SJCRH30 (cell line): ENCODE measurements around the gene TBC1D22A. TPM values are rescaled to one million over a fixed set of nuclear protein-coding genes. Genes with fewer than 3 reads are reported as not detected.

Experiments used
- DNase-seq, 2 experiments: peaks; one replicate each; pipeline ENCODE4 v3.0.0-alpha.2; 2015 to 2020
- H3K27ac ChIP-seq: fragments of 250-450 bp; sonication (Bioruptor Pico); 2 replicates; pipeline ENCODE4 v1.5.1; 2020; ENCODE audit warnings: mild to moderate bottlenecking, moderate library complexity
- H3K27me3 ChIP-seq: fragments of 250-450 bp; sonication (Bioruptor Pico); 2 replicates; pipeline ENCODE4 v1.5.1; 2020; ENCODE audit warnings: mild to moderate bottlenecking, moderate library complexity
- H3K36me3 ChIP-seq: fragments of 250-450 bp; sonication (Bioruptor Pico); 2 replicates; pipeline ENCODE4 v1.5.1; 2020; ENCODE audit warnings: mild to moderate bottlenecking, moderate library complexity
- H3K4me1 ChIP-seq: fragments of 250-450 bp; sonication (Bioruptor Pico); 2 replicates; pipeline ENCODE4 v1.5.1; 2020; ENCODE audit warnings: mild to moderate bottlenecking, moderate library complexity
- H3K4me3 ChIP-seq: fragments of 250-450 bp; sonication (Bioruptor Pico); 2 replicates; pipeline ENCODE4 v1.5.1; 2020; ENCODE audit warnings: mild to moderate bottlenecking, moderate library complexity
- H3K9me3 ChIP-seq: fragments of 250-450 bp; sonication (Bioruptor Pico); replicated peaks from 2 replicates; pipeline ENCODE4 v1.5.1; 2020; ENCODE audit warnings: mild to moderate bottlenecking, moderate library complexity
- total RNA-seq: library from RNA; depleted of rRNA; stranded (reverse); fragments of >200 nt; shearing (Covaris generic); gene quantifications from 2 replicates; pipeline ENCODE4 v1.2.3, GENCODE V29; 2014

The TBC1D22A gene
- total RNA-seq, 1 experiment from 2014 or later = 8.9 TPM

DNA sequence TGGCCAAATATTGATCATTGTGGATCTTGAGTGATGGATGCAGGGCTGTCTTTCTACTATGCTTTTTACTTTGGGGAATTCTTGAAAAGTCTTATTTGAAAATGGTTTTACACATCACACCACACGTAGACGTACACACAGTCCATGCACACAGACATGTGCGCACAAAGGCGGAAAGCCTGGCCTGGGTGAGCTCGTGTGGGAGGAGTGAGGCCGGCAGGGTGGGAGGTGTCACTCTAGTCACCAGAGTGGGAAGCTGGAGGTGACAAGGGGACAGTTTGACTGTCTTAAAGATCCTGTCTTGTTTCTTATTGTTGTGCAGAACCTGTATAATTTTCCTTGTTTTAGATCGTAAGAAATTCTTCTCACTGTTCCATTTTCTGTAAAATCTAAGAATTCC lies 326.9 kb downstream of the TBC1D22A start:
- no peaks in the 10 kb centered on the region for H3K36me3 ChIP-seq
- H3K27ac ChIP-seq = no peak overlapping the region
- H3K4me1 ChIP-seq = 0 out of 2 replicates have a peak, but pooled peaks cover 6% of the 10 kb centered on the region
- H3K27me3 ChIP-seq = no peaks in the 10 kb centered on the region
- H3K4me3 ChIP-seq = no peak overlapping the region
- no peak for DNase-seq
- no peaks in the 10 kb centered on the region for H3K9me3 ChIP-seq

DNA sequence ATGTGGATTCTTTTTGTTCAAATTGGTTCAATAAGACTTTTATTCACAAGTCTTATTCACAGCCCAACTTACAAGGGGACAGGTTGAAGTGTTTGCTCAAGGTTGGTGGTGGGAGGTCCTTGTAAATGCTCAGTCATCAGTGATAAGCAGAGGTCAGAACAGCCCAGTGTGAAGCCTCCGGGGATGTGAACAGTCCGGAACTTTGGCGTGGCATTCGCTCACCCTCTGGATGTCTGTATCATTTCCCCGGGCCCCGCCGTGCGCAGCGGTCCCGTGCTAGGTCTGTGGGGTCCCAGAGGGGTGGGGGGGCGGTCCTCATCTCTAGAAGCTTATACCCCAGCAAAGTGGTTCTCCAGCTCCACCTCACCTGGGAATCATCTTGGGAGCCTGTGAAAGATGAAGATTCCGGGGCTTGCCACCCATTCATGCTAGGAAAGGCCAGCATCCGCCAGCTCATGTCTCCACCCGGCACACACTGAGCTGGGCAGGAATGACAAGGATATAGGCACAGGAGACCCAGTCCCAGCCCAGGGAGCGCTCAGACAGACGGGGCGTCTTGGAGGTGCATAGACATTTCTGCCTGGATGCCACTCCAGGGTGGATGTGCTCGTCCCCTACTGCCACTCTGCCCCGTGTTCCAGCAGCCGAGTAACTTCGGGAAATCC lies 327.5 kb downstream of the TBC1D22A start:
- Histone ChIP-seq H3K27me3 (no peaks in the 10 kb centered on the region), H3K36me3 (no peaks in the 10 kb centered on the region), H3K27ac (no peak overlapping the region), H3K9me3 (no peaks in the 10 kb centered on the region), H3K4me3 (no peak overlapping the region), H3K4me1 (0 out of 2 replicates have a peak, but pooled peaks cover 6% of the 10 kb centered on the region)
- no peak for DNase-seq

- Histone ChIP-seq H3K4me1 (0 out of 2 replicates have a peak, but pooled peaks cover 6% of the 10 kb centered on the region), H3K36me3 (no peaks in the 10 kb centered on the region), H3K27me3 (no peaks in the 10 kb centered on the region), H3K9me3 (no peaks in the 10 kb centered on the region), H3K27ac (no peak overlapping the region), H3K4me3 (no peak overlapping the region)
- DNase-seq = no peak
Observed at GRCh38 chr22:47090591-47091245, 328.3 kb downstream of the TBC1D22A start.

DNA sequence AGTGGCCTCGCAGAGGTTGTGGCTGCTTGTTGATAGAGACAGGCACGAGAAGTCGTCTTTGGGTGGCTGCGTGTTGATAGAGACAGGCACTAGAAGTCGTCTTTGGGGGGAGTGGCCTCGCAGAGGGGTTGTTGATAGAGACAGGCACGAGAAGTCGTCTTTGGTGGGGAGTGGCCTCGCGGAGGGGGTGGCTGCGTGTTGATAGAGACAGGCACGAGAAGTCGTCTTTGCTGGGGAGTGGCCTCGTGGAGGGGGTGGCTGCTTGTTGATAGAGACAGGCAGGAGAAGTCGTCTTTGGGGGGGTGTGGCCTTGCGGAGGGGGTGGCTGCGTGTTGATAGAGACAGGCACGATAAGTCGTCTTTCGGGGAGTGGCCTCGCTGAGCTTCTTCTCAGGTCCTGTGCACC lies 328.8 kb downstream of the TBC1D22A start:
- H3K4me1 ChIP-seq = 0 out of 2 replicates have a peak, but pooled peaks cover 6% of the 10 kb centered on the region
- H3K27ac ChIP-seq = no peak overlapping the region
- no peaks in the 10 kb centered on the region for H3K36me3 ChIP-seq
- no peaks in the 10 kb centered on the region for H3K9me3 ChIP-seq
- DNase-seq = no peak
- H3K27me3 ChIP-seq = no peaks in the 10 kb centered on the region
- H3K4me3 ChIP-seq = no peak overlapping the region

GRCh38 chr22:47091921-47092700 lies 329.7 kb downstream of the TBC1D22A start:
- Histone ChIP-seq H3K27ac (no peak overlapping the region), H3K4me1 (0 out of 2 replicates have a peak, but pooled peaks cover 6% of the 10 kb centered on the region), H3K4me3 (no peak overlapping the region), H3K27me3 (no peaks in the 10 kb centered on the region), H3K9me3 (no peaks in the 10 kb centered on the region), H3K36me3 (no peaks in the 10 kb centered on the region)
- no peak for DNase-seq

DNA sequence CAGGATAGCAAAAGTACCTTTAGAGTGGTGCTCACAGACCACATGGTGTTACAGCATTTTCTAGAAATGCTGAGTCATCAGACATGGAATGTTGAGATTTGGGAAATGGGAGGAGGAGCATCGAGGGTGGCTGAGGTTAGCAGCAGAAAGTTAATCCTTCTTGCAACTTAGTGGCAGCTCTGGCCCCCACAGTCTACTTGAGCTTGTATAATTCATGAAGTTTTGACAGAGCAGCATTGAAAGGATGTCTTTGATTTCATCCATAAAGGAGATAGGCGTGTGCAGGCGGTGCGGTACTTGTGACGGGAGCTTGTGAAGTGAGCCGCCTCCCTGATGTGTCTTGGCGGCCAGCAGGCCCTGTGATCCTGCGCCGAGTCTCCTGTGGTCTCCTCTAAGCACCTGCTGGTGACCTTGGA lies 330.5 kb downstream of the TBC1D22A start:
- Histone ChIP-seq H3K27ac (no peak overlapping the region), H3K9me3 (no peaks in the 10 kb centered on the region), H3K36me3 (no peaks in the 10 kb centered on the region), H3K4me3 (no peak overlapping the region), H3K27me3 (no peaks in the 10 kb centered on the region), H3K4me1 (0 out of 2 replicates have a peak, but pooled peaks cover 6% of the 10 kb centered on the region)
- peak in 1 of 2 experiments; percentile 9 for DNase-seq

- DNase-seq = no peak
- Histone ChIP-seq H3K9me3 (no peaks in the 10 kb centered on the region), H3K4me3 (no peak overlapping the region), H3K4me1 (0 out of 2 replicates have a peak, but pooled peaks cover 6% of the 10 kb centered on the region), H3K27me3 (no peaks in the 10 kb centered on the region), H3K36me3 (no peaks in the 10 kb centered on the region), H3K27ac (no peak overlapping the region)
Observed at GRCh38 chr22:47093720-47094119, 331.3 kb downstream of the TBC1D22A start.

DNA sequence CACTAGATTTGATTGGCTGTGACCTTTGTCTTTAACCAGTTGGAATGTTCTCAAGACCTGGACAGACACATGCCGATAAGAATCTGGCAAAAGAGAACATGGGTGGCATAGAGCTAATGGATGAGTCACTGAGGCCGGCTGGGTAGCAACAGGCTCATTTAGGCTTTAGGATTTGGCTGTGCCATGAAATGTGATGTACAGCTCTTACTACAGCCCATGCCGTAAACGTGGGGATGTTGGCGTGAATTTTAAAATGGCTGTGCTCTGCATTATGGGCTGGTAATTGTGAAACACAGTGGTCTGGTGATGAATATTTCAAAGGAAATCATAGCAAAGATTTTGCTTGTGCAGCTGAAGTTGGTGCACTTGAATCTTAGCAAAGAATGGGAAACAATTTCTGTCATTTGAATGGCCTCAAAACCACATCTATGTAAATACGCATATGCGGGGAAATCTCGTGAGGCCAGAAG lies 332.4 kb downstream of the TBC1D22A start:
- no peaks in the 10 kb centered on the region for H3K36me3 ChIP-seq
- no peak for DNase-seq

GRCh38 chr22:47095395-47096122 lies 333.1 kb downstream of the TBC1D22A start:
- no peak overlapping the region for H3K4me3 ChIP-seq
- H3K27ac ChIP-seq = no peak overlapping the region

More for the DNA sequence above, 332.4 kb downstream of the TBC1D22A start:
- no peaks in the 10 kb centered on the region for H3K9me3 ChIP-seq
- H3K4me1 ChIP-seq = 0 out of 2 replicates have a peak, but pooled peaks cover 6% of the 10 kb centered on the region
- H3K27ac ChIP-seq = no peak overlapping the region
- no peak overlapping the region for H3K4me3 ChIP-seq
- no peaks in the 10 kb centered on the region for H3K27me3 ChIP-seq

DNA sequence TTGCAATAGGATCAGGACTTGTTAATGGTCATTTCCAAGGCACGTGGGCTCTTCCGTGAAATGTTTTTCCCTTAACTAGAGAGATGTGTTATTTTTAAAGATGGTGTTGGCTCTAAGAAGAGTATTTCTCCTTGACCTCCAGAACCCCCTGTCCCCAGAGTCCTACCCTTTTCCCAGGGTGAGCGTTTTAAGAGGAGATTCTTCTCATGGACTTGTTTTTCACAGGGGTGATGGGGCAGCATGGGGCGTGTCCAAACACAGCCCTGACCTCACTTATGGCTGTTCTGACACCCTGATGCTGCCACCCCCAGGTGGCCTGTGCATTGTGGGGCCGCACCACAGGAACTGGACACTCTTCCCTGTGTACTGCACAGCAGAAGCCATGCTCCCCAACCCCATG lies 335.7 kb downstream of the TBC1D22A start:
- no peaks in the 10 kb centered on the region for H3K9me3 ChIP-seq
- no peaks in the 10 kb centered on the region for H3K4me1 ChIP-seq
- DNase-seq = no peak
- H3K27ac ChIP-seq = no peak overlapping the region
- H3K27me3 ChIP-seq = no peaks in the 10 kb centered on the region
- no peak overlapping the region for H3K4me3 ChIP-seq
- H3K36me3 ChIP-seq = no peaks in the 10 kb centered on the region

More at GRCh38 chr22:47095395-47096122, 333.1 kb downstream of the TBC1D22A start:
- H3K9me3 ChIP-seq = no peaks in the 10 kb centered on the region
- no peaks in the 10 kb centered on the region for H3K27me3 ChIP-seq
- no peaks in the 10 kb centered on the region for H3K36me3 ChIP-seq
- DNase-seq = no peak
- H3K4me1 ChIP-seq = 0 out of 2 replicates have a peak, but pooled peaks cover 6% of the 10 kb centered on the region

GRCh38 chr22:47098554-47098953 lies 336.1 kb downstream of the TBC1D22A start:
- Histone ChIP-seq H3K27ac (no peak overlapping the region), H3K36me3 (no peaks in the 10 kb centered on the region), H3K27me3 (no peaks in the 10 kb centered on the region), H3K4me1 (no peaks in the 10 kb centered on the region), H3K4me3 (no peak overlapping the region), H3K9me3 (no peaks in the 10 kb centered on the region)
- DNase-seq = peak in 1 of 2 experiments; percentile 9

DNA sequence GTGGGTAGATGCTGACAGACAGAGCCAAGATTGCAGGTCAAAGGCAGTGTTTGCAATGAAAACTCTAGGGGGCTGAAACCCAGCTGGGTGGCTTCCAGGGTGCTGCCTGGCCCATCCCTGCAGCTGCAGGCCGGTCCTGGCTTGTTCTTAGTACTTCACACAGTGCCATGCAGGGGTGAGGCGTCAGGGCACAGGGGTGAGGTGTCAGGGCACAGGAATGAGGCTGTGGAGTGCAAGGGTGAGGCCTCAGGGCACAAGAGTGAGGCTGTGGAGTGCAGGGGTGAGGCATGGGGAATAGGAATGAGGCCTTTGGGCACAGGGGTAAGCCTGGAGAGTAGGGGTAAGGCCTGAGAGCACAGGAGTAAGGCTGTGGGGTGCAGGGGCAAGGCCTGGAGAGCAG lies 337.6 kb downstream of the TBC1D22A start:
- Histone ChIP-seq H3K9me3 (no peaks in the 10 kb centered on the region), H3K27ac (no peak overlapping the region), H3K4me3 (no peak overlapping the region), H3K4me1 (no peaks in the 10 kb centered on the region), H3K27me3 (no peaks in the 10 kb centered on the region), H3K36me3 (no peaks in the 10 kb centered on the region)
- no peak for DNase-seq

- Histone ChIP-seq H3K36me3 (no peaks in the 10 kb centered on the region), H3K27me3 (no peaks in the 10 kb centered on the region), H3K4me3 (no peak overlapping the region), H3K9me3 (no peaks in the 10 kb centered on the region), H3K4me1 (no peaks in the 10 kb centered on the region), H3K27ac (no peak overlapping the region)
- no peak for DNase-seq
Observed at GRCh38 chr22:47100646-47101200, 338.3 kb downstream of the TBC1D22A start.

GRCh38 chr22:47101321-47101885 lies 339.0 kb downstream of the TBC1D22A start:
- no peak for DNase-seq

More at GRCh38 chr22:47101321-47101885, 339.0 kb downstream of the TBC1D22A start:
- Histone ChIP-seq H3K9me3 (no peaks in the 10 kb centered on the region), H3K4me1 (no peaks in the 10 kb centered on the region), H3K36me3 (no peaks in the 10 kb centered on the region), H3K27me3 (no peaks in the 10 kb centered on the region), H3K27ac (no peak overlapping the region), H3K4me3 (no peak overlapping the region)
